GM19397 (cell line): ENCODE results near the gene LCA5L.

ENCODE experiments used
- ATAC-seq: cut with Tn5 transposase; IDR thresholded peaks from one replicate; pipeline ENCODE4 v1.9.1; 2021; ENCODE audit warnings: mild to moderate bottlenecking, moderate library complexity; ENCODE audit not compliant: unreplicated experiment

The LCA5L gene

GRCh38 chr21:39359382-39359781 is 86.2 kb downstream of the LCA5L start:
- no peak for ATAC-seq
